NCI-H1105 (cell line): ENCODE data around the gene ZNRF2.
"Not testable (repeated sequence)": the region's sequence is repeated elsewhere in the genome, so short reads cannot be mapped to it uniquely, and the experiment has no call there.

Experiments
- DNase-seq: peaks from one replicate; lab custom pipeline; 2025; lab: John Stamatoyannopoulos, UW

ZNRF2 gene

DNA sequence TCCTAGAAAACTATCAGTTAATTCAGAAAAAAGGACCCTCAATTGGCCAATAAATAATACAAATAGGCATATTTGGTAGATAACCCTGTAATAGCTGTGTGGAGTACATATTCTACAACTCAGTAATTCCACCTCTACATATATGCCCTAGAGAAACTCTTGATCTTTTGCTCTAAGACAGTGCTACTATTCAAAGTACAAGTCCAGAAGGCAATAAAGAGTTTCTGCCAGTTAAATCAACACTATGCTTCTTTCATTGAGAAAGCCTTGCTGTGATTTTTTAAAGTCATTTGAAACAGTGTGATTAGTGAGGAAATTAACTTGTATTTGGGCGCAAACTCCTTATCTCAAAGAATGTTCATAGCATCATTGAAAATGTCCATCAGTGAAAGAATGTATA is 75.6 kb downstream of the ZNRF2 start:
- DNase-seq = no peak

DNA sequence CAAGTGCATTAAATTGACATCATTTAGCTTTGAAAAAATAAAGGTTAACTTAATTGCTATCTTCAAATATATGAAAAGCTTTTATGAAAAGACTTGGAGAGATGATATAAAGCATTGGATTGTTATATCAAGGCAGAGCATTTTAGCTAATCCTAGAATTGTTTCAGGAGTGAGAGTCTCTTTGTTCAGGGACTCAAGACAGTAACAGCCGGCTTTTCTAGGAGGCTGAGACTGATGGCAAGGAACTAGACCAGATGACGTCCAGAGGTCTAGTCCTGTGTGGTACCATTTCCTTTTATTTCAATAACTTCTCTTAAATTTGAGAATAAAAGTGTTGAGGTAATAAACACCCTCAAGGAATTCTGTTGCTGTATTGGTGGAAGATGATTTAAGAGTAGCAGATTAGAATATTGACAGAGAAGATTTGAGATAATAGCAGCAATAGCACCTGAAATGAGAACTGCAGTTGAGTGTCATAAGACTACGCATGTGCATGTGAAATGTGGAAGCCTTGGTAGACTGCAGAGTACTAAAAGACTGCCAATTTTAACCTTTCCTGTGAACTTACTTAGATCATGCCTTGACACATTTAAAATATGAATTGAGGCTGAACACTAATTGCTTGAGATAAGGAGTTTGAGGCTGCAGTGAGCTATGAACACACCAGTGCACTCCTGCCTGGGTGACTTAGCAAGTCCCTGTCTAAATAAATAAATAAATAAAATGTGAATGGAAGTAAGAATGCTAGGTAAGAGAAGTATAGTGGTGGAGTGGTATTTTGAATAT is 79.6 kb downstream of the ZNRF2 start:
- DNase-seq = no peak

DNA sequence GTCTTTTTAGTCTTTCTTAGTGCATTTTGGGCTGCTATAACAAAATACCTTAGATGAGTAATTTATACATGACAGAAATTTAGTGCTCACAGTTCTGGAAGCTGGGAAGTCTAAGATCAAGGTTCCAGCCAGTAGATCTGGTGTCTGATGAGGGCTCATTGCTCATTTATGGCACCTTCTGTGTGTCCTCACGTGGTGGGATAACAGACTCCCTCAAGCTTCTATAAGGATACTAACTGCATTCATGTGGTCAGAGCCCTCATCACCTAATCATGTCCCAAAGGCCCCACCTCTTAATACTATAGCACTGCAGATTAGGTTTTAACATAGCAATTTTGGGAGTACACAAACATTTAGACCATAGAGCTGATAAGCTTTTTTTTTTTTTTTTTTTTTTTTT is 80.4 kb downstream of the ZNRF2 start:
- no peak for DNase-seq

DNA sequence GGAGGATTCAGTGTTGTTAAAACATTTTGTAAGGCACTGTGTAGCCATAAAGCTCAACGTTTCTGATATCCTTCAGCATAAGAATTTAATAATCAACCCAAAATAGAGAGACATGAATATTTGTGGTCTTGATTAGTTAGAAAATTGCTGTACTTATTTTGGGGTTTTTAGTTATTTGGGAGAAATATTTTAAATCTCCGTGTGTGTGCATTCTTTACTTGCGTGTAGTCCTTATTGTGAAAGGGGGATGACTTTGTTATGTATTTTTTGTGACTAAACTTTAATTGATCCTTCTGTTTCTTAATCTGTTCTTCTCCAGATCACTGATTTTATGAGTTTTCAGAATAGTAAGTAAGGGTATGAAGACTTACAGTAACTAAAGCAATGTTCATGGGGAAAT is 81.2 kb downstream of the ZNRF2 start:
- DNase-seq = no peak

DNA sequence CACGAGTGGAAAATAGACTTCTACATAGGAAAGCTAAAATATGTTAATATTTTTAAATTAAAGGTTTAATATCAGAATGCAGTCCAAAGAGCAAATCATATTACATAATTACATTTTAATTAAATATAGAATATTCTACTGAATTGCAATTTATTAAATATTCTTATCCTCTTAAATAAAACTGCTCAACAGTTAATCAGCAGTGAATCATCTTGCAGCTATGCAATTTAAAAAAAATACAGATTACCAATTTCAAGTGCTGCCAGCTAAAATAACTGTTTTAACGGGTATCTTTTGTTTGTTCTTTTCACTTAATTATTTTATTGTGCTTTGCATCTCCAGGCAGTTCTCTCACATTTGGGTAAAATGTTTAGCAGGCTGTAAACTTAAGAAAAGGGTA is 82.2 kb downstream of the ZNRF2 start:
- no peak for DNase-seq

DNA sequence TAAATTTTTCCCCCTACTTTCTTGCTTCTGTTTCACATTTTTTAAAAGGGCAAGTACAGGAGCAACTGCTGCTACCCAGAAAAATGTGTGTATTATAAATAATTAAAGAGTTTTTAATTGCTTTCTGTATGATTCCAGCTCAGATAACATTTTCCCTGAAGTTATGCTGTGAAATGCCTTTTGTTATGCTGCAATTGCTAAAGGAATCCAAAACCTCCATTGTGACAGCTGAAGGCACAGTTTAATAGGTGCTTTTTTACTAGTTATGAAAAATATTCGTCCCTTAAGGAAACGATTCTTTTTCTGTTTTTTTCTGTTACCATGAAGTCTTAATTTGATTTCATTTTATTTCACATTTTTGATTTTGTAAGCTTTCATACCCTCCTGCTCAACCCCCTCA is 83.2 kb downstream of the ZNRF2 start:
- no peak for DNase-seq

DNA sequence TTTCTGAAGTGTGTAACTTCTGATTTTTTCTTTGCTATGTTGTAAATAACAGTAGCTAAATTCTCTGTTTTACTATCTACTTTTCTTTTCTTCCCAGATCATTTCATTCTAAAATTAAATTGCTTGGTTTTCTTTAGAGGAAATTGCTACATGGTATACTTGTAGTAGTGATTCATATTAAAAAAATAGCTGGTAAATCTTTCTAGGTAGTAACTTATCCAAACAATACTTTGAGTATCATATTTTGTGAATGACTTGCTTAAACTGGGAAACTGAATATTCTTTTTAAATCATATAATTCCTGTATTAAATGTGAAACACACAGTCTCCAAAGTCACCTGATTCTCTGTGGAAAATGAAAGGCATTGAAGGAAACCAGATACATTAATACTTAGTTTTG is 85.5 kb downstream of the ZNRF2 start:
- DNase-seq = no peak

DNA sequence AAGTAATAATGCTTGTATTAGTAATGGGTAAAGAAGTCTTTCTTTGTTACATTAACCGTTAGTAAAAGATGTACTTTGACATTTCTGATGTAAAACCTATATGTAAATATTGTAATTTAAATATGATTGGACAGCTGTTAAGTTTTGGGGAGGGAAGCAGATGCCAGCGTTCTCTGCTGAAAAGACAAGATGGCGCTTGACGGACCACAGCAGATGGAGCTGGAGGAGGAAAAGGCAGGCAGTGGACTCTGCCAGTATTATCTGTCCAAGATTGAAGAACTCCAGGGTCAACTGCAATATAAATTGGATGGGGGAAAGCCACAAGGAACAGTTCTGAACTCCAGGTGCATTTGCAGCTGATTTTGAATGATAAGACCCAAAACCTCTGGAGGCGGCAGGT is 86.9 kb downstream of the ZNRF2 start:
- no peak for DNase-seq

DNA sequence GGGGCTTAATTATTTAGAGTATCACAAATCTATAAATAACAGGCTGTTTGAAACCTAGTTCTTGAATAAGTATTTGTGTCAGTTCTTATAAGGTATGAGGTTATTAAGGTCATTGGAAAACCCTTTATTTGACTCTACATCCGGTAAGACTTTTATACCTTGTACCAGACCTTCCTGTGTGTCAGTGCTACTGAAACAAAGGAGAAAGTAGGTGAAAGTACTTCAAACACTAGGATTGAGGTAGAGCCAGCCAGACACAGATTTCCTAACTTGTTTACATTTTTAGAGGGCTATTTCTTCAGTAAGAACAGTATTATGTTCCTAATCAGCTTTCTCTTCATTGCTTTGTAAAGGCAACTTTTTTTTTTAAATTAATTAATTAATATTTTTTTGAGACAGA is 93.9 kb downstream of the ZNRF2 start:
- DNase-seq = no peak

DNA sequence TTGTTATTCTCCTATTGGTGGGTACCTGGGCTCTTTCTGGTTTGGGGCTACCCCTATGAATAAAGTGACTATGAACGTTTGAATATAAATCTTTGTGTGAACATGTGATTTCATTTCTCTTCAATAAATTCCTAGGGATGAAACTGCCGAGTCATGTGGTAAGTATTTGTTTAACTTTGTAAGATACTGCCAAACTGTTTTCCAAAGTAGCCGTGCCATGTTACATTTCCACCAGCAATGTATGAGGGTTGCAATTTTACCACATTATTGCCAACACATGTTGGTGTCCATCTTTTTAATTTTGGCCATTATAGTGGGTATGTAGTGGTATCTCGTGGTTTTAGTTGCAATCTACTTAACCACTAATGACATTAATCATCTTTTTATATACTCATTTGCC is 94.7 kb downstream of the ZNRF2 start:
- no peak for DNase-seq

DNA sequence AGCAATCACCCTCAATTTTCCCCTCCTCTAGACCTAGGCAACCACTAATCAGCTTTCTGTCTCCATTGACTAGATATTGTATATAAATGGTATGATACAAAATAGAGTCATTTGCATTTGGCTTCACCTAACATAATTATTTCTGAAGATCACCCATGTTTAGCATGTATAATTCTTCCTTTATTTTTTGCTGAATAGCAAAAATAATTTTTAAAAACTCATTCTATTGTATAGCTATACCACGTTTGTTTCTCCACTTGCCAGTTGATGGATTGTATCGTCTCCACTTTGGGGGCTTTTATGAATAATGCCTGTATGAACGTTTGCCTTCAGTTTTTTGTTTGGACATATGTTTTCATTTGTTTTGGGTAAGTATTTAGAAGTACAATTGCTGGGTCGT is 95.3 kb downstream of the ZNRF2 start:
- DNase-seq = no peak

DNA sequence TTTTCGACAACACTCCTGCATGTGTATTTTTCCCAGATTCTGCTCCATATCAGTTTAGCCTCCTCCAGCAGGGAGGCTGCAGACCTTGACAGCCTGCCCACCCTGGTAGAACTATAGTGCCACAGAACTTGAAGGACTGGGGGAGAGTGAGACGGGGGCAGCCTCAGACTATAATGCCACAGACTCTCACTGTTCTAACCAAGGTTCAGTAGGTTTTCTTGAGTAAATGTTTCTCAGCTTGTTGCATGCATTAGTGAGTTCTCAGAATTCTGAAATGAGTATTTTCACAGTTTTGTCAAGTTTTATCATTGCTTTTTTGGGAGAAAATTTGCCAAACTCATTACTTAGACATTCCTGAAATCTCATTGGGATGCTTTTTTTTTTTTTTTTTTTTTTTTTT is 95.9 kb downstream of the ZNRF2 start:
- no peak for DNase-seq

DNA sequence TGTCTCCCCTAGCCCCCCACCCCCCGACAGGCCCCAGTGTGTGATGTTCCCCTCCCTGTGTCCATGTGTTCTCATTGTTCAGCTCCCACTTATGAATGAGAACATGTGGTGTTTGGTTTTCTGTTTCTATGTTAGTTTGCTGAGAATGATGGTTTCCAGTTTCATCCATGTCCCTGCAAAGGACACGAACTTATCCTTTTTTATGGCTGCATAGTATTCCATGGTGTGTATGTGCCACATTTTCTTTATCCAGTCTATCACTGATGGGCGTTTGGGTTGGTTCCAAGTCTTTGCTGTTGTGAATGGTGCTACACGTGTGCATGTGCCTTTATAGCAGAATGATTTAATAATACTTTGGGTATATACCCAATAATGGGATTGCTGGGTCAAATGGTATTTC is 96.4 kb downstream of the ZNRF2 start:
- DNase-seq = not testable (repeated sequence)

DNA sequence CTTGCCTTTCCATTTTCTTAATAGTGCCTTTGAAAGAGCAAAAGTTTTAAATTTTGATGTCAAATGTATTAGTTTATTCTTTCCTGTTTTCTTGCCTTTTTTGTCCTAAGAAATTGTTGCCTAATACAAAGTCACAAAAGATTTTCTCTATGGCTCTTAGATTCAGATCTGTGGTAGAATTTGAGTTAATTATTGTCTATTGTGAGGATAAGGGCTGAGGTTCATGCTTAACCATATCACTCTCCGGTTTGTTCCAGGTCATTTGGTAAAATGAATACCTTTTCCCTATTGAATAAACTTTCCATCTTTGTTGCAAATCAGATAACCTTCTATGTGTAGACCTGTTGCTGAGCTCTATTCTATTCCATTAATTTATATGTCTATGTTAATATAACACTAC is 98.2 kb downstream of the ZNRF2 start:
- DNase-seq = no peak

DNA sequence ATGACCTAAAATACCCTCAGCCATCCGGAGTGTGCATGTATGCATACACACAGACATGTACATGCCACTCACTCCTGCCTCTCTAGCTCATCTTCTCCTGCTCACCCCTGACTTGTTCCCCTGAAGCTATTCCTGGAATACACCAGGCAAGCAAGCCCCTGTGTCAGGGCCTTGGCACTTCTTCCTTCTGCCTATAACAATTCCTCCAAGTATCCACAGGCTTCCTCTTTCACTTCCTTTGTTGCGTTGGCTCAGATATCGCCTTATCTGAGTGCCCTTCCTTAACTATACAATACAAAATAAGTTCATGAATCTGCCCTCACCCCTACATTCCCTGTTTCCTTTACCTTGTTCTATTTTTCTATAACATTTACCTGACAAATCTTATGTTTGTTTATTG is 105.4 kb downstream of the ZNRF2 start:
- no peak for DNase-seq

DNA sequence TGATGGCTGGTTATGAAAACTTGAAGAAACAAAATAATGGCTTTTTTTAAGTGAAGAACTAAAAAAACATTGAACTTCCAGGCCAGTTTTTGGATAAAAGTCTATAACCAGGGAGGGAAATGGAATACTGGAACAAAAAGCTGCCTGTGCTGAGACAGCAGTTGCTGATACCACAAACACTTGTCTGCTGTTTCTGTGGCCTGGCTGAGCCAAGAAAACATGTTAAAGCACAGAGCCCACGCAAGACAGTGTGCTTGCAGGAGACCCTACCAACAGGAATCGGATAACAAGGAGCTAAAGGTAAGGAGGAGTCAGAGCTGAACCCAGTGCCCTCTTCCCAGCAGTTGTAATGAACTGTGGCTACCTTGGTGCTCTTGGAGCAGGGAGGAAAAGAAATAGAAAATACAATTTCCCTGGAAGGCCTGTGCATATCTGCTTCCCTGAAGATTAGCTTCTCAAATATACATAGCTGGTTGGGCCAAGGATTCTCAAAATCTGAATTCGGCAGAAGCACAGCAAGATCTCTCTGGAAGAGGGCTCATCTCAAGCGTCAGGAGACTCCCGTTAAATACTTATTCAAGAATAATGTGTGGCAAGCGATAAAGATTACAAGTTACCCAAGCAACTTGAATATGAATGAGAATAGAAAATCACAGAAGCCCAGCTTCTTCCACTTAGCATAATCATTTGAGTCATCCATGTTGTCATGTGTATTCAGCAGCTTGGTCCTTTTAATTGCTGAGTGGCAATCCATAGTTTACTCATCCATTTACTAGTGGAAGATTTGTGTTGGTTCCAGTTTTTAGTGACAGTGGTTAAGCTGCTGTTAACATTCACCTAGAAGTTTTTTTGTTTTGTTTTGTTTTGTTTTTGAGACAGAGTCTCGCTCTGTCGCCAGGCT is 106.6 kb downstream of the ZNRF2 start:
- DNase-seq = no peak

DNA sequence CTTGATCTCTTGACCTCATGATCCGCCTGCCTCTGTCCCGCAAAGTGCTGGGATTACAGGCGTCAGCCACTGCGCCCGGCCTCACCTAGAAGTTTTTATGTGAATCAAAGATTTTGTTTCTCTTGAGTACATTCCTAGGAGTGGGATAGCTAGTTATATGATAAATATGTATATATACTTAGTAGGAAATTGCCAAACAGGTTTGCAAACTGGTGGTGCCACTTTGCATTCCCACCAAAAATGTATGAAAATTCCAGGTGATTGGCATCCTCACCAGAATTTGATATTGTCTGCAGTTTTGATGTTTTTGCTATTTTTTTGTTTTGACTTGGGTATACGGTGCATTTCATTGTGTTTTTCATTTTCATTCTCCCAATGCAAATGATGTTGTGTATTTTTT is 107.4 kb downstream of the ZNRF2 start:
- no peak for DNase-seq

DNA sequence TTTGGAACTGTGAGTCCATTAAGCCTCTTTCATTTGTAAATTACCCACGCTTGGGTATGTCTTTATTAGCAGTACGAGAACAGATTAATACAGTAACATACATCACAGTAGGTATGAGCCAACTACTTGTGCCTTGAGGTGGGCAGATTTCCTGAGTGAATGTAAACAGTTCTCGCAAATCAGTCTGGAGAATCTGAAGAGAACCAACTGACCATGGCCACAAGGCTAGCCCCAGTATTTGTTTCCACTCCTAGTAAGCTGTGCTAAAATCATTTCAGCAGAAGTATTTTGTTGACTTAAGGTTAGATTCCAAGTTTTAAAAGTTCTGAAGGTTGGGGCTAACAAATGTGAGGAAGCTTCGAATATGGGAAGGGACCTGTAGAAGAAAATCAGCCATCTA is 111.3 kb downstream of the ZNRF2 start:
- DNase-seq = no peak

DNA sequence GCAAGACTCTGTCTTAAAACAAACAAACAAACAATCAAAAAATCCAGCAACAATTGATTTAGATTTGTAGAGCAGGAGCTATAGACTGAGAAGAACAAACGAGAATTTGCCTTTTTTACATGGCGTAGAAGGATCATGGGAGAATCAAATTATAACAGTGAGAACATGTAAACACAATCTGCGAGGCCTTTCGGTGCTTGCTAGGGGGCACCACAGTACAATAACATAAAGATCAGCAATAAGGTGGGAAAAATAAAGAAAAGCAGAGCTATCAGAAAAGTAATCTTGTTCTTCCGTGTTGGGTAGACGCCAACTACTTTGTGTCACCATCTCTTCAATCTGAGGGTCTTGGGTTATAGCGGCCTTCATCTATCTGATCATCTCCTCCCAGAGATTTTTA is 112.0 kb downstream of the ZNRF2 start:
- no peak for DNase-seq

DNA sequence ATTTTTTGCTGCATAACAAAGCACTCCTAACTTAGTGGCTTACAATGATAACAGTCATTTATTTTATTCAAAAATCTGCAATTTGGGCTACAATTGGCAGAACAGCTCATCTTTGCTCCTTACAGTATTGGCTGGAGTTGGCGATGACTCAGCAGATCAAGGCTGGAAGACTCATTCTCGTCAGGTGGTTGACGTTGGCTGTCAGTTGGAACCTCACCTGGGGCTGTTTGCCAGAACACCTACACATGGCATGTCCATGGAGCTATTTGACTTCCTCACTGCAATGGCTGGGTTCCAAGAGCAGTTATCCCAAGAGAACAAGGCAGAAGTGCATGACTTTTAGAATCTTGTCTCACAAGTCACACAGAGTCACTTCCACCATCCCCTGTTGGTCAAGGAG is 119.1 kb downstream of the ZNRF2 start:
- DNase-seq = no peak

DNA sequence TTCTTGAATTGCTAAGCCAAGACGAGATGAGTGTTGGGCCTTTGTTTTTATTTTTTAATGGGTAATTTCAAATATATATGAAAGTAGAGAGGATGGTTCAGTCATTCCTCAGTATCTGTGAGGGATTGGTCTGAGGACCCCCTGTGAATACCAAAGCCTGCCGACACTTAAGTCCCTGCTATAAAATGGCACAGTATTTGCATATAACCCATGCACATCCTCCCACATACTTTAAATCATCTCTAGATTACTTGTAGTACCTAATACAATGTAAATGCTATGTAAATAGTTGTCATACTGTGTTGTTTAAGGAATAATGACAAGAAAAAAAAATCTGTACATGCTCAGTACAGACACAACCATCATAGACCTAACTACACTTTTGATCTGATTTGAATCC is 120.8 kb downstream of the ZNRF2 start:
- no peak for DNase-seq

DNA sequence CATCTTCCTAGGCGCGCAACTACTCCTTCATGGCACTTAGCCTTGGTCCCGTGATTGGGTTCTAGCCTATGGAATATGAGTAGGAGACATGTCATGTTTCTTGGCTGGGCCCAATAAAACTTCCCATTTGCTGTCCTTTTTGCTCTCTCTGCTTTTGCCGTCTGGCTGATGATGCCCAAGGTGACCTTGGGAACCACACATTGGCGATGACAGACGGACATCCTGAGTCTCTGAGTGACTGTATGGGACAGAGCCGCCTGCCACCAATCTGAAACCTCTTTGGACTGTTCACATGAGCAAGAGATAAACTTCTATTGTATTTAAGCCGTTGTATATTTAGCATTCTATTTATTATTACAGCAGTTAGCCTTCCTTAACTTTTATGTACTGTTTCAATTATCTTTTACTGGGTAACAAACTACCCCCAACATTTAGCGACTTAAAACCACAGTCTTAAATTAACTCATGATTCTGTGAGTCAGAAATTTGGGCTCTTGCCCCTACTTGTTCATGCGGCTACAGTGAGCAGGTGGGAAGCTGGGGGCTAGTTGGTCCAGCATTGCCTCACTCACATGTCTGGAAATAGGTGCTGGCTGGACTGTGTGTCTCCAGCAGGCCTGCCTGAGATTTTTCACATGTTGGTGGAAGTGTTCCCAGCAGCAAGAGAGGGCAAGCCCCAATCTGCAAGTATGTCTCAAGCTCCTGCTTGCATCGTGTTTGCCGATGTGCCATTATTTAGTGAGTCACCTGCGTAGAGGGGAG is 122.4 kb downstream of the ZNRF2 start:
- no peak for DNase-seq

DNA sequence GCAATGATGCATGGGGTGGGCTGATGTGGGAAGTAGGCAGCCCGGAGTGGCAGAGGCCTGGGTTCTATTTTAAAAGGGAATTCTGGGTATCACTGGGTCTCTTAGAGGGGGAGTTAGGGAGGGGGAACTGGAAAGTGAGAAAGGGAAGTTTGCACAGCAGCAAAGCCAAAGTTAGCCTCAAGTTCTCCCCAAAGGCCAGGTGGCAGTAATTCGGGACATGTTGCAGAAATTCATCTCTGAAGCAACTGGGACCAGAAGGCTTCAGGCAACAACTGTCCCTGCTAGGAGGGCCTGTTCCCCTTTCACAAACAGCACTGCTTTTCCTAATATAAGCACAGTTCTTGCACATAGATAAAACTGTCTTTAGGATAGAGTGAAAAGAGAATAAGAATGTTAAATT is 126.8 kb downstream of the ZNRF2 start:
- no peak for DNase-seq
